GM12864 (cell line): Measurements from ENCODE around the gene TMC1.

Experiments
- DNase-seq: peaks from one replicate; pipeline ENCODE4 v3.0.0-alpha.2; 2011; ENCODE audit warnings: low read depth
- H3K4me3 ChIP-seq: 2 replicates; pipeline ENCODE4 v1.5.1; 2011; ENCODE audit warnings: mild to moderate bottlenecking, low read depth, low read length, control low read depth
- CTCF ChIP-seq: IDR thresholded peaks from 2 replicates; pipeline ENCODE4 v1.5.1; 2011; ENCODE audit warnings: low read depth, mild to moderate bottlenecking, moderate library complexity, low read length, control low read depth, inconsistent platforms; ENCODE audit errors: missing control alignments

Gene TMC1

GRCh38 chr9:72588336-72588735 lies 66.9 kb downstream of the TMC1 start:
- no peak overlapping the region for H3K4me3 ChIP-seq
- no peak for DNase-seq
- no peak for TF ChIP-seq CTCF

GRCh38 chr9:72589667-72590521 lies 68.5 kb downstream of the TMC1 start:
- no peak overlapping the region for H3K4me3 ChIP-seq
- DNase-seq, result no peak
- TF ChIP-seq CTCF, result no peak

DNA sequence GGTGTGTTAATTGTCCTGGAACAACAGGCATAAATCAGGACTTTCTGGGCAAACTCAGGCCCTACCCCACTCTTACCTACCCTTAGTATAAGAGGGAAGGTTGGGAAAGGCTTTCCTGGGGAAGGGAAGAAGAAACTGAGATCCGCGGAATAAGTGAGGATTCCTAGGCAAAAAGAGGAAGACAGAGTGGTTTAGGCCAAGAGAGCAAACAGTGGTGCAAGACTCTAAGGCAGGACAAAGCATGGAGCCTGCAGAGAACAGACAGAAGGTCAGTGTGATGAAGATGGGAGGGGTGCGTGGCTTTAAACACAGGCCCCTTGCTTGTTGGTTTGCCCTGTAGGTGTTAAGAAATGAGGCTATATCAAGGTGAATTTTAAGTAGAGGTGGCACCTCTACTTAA lies 69.4 kb downstream of the TMC1 start:
- no peak for TF ChIP-seq CTCF
- no peak overlapping the region for H3K4me3 ChIP-seq
- no peak for DNase-seq

DNA sequence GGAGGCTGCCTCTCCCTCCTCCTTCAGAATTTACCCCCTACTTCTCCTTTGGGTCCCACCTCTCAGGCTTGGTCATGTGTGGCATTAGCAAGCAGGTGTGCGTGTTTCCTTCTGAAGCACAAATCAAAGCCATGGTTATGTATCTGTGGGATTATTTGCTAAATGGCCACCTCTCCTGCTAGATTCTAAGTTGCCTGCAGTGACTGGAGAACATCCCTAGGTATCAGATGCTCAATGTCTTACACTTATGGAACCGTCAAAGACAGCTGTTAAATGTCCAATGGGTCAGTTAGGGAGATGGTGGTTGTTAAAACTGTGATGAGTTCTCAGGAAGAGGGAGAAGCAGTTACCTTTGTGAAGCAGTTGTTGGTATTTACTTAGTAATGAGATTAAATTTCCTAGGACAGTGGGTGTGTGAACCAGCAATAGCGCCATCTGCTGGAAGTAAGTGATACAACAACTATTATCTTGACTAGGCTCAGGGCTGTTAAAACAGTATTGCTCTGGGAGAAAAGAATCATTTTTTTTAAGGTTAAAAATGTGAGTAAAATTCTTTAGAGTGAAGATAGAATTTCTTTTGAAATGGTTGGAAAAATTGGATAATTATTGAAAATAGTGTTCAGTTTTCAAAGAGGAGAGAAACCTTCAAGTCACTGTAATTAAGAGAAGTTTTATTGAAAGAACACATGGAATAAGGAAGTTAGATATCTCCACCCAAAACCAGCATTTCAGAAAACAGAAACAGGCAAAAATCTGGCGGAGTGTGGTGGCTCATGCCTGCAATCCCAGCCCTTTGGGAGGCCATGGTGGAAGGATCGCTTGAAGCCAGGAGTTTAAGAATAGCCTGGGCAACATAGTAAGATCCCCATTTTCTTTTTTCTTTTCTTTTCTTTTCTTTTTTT lies 71.3 kb downstream of the TMC1 start:
- H3K4me3 ChIP-seq, result no peak overlapping the region
- peak; percentile 21 for DNase-seq
- peak; percentile 53 for TF ChIP-seq CTCF

DNA sequence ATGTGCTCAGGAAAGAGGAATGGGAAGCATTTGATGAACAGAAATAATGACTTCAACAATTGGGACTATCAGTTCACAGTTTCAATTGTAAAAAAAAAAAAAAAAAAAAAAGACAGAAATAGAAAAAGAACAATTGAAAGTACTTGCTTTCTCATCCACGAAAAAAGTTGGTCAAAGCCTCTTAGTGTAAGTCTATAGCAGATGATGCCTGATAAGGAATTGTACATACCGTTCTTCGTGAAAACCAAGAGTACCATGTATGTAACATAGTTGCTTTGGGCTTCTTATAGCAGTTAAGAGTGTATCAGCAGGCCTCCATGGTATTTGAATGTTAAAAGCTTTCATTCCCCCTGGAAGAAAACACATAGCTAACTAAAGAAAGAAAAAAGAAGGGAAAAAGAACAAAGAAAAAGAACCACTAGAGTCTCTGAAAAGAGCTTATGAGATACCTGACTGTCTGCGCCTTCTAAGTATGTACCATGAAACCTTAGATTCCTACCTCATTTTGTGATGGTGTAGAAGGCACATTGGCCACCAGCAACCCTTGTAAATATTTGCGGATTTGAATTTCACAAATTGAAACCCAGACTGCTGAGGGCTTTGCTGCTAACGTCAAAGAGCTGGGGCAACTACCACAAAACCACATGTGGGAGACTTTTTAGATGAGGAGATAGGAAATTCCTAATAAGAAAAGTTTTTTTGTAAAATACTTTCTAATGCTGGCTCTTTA lies 75.2 kb downstream of the TMC1 start:
- no peak overlapping the region for H3K4me3 ChIP-seq
- TF ChIP-seq CTCF, result no peak
- DNase-seq, result no peak

DNA sequence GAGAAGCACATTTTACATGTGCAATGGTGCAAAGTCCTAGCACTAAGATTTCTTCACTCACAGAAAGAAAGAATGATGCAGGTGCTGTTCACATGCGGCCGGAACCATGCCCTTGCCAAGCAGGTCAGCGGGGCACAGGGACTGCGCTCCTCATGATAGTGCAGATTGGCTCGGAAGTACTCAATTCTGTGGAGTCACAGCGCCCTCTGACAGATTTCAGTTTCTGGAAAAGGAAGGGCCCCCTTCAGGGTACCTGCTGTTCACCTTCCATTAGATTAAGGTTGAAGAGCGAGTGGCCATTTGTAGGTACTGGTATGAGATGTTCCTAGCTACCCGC lies 75.7 kb downstream of the TMC1 start:
- DNase-seq, result no peak
- no peak for TF ChIP-seq CTCF
- no peak overlapping the region for H3K4me3 ChIP-seq
